Ectodermal cell (in vitro differentiated cells): Measurements from ENCODE around the gene GFOD2.

Experiments
- H3K27ac ChIP-seq: 2 replicates; pipeline ENCODE4 v1.7.0; 2013; ENCODE audit warnings: mild to moderate bottlenecking, low read depth, low read length; ENCODE audit not compliant: insufficient read depth, poor library complexity, severe bottlenecking
- H3K27me3 ChIP-seq: 2 replicates; pipeline ENCODE4 v1.7.0; 2013; ENCODE audit warnings: mild to moderate bottlenecking, low read length; ENCODE audit not compliant: insufficient read depth, control insufficient read depth, poor library complexity, severe bottlenecking
- H3K36me3 ChIP-seq: one replicate; pipeline ENCODE4 v1.7.0; 2013; ENCODE audit warnings: low read length; ENCODE audit not compliant: control insufficient read depth, insufficient read depth
- H3K4me1 ChIP-seq: one replicate; pipeline ENCODE4 v1.7.0; 2013; ENCODE audit warnings: low read length; ENCODE audit not compliant: control insufficient read depth, insufficient read depth
- H3K4me3 ChIP-seq: 2 replicates; pipeline ENCODE4 v1.7.0; 2013; ENCODE audit warnings: low read depth, low read length, control low read depth; ENCODE audit not compliant: insufficient read depth
- H3K9me3 ChIP-seq: 2 replicates; pipeline ENCODE4 v1.7.0; 2013; ENCODE audit warnings: mild to moderate bottlenecking, low read length, moderate library complexity; ENCODE audit not compliant: control insufficient read depth
- WGBS, 2 experiments: methylation state at CpG; one replicate each; pipeline ENCODE4 v1.1.7; 2013; ENCODE audit warnings: missing lambda C conversion rate in 2 of 2; 5-methylcytosine and 5-hydroxymethylcytosine counted together

GFOD2 gene

DNA sequence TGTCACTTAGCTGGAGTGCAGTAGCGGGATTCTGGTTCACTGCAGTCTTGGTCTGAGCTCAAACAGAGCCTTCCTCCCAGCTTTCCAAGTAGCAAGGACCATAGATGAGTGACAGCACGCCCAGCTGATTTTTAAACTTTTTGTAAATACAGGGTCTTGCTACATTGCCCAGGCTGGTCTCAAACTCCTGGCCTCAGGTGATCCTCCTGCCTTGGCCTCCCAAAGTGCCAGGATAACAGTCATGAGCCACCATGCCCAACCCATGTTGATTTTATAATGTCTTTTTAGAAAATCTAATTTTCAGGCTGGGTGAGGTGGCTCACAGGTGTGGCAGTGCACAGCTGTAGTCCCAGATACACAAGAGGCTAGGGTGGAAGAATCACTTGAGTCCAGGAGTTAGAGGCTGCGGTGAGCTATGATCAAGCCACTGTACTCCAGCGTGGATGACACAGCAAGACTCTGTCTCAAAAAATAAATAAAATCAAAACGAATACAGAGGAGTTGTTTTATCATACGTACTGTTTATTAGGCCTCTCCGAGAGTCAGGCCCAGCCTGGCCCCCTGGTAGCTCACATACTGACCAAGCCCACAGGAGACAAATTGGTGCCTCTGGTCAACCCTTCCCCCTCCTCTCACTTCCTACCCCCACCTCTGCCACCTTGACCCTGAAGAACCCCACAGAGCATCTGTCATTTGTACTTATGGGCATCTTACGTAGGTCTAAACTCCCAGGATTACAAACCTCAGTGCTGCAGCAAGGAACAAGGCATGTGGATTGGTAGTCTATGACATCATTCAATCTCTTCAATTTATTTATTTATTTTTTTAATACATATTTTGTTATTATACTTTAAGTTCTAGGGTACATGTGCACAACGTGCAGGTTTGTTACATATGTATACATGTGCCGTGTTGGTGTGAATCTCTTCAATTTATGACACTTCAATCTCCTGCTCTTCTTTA lies 38.9 kb downstream of the GFOD2 start:
- Histone ChIP-seq H3K4me1 (no peaks in the 10 kb centered on the region), H3K9me3 (no peaks in the 10 kb centered on the region), H3K27me3 (no peaks in the 10 kb centered on the region), H3K36me3 (peaks cover 7% of the 10 kb centered on the region), H3K27ac (no peak overlapping the region), H3K4me3 (no peak overlapping the region)
- WGBS, 2 experiments = 95 to 96% methylated on average over 10 of the region's 10 CpGs

DNA sequence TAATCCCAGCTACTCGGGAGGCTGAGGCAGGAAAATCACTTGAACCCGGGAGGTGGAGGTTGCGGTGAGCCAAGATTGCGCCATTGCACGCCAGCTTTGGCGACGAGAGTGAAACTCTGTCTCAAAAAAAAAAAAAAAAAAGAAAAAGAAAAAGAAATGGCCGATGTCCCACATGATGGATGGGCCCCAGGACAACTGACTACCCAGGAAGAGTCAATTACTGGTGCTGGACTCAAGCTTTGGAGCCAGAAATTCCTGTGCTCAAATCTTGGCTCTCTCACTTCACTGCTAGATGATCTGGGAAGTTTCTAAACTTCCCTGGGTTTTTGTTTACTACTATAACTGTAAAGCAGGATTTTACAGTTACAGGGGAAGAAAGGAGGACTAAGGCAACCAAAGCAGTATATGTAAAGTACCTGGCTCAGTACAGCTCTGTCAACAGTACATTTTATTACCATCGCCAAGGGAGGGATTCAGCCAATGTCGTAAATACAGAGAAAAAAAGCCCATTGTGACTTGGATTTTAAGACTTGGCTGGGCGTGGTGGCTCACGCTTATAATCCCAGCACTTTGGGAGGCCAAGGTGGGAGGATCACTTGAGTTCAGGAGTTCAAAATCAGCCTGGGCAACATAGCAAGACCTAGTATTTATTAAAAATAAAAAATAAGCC lies 40.6 kb downstream of the GFOD2 start:
- Histone ChIP-seq H3K4me1 (no peaks in the 10 kb centered on the region), H3K27me3 (no peaks in the 10 kb centered on the region), H3K27ac (no peak overlapping the region), H3K4me3 (no peak overlapping the region), H3K36me3 (no peaks in the 10 kb centered on the region), H3K9me3 (no peaks in the 10 kb centered on the region)
- 93 to 94% methylated on average over 12 of the region's 12 CpGs for WGBS, 2 experiments

- H3K9me3 ChIP-seq = no peaks in the 10 kb centered on the region
- H3K36me3 ChIP-seq = no peaks in the 10 kb centered on the region
- H3K27ac ChIP-seq = no peak overlapping the region
- 91 to 97% methylated on average over 1 of the region's 1 CpG for WGBS, 2 experiments
- no peaks in the 10 kb centered on the region for H3K4me1 ChIP-seq
- no peak overlapping the region for H3K4me3 ChIP-seq
- no peaks in the 10 kb centered on the region for H3K27me3 ChIP-seq
Observed at GRCh38 chr16:67677712-67678111, 41.4 kb downstream of the GFOD2 start.

GRCh38 chr16:67676939-67677338 lies 42.2 kb downstream of the GFOD2 start:
- WGBS, 2 experiments = 95 to 96% methylated on average over 8 of the region's 8 CpGs
- Histone ChIP-seq H3K4me3 (no peak overlapping the region), H3K4me1 (no peaks in the 10 kb centered on the region), H3K9me3 (no peaks in the 10 kb centered on the region), H3K36me3 (no peaks in the 10 kb centered on the region), H3K27ac (no peak overlapping the region), H3K27me3 (no peaks in the 10 kb centered on the region)

- Histone ChIP-seq H3K36me3 (no peaks in the 10 kb centered on the region), H3K9me3 (no peaks in the 10 kb centered on the region), H3K27me3 (no peaks in the 10 kb centered on the region), H3K27ac (no peak overlapping the region), H3K4me3 (no peak overlapping the region), H3K4me1 (no peaks in the 10 kb centered on the region)
- WGBS, 2 experiments = 92% methylated on average over 4 of the region's 4 CpGs
Observed at GRCh38 chr16:67676516-67676915, 42.6 kb downstream of the GFOD2 start.

DNA sequence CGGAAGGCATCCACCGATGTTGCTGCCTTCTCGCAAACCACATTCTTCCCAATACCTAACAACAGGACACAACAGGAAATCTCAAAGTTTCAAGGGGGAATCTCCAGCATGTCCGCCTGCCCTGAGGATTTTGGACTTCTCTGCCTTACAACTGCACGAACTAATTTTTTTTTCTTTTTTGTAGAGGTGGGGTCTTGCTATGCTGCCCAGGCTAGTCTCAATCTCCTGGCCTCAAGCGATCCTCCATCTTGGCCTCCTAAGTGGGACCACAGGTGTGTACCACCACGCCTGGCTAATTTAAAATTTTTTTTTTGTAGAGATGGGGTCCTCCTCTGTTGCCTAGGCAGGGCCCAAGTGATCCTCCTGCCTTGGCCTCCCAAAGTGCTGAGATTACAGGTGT lies 43.1 kb downstream of the GFOD2 start:
- 92 to 95% methylated on average over 7 of the region's 7 CpGs for WGBS, 2 experiments
- no peak overlapping the region for H3K27ac ChIP-seq

GRCh38 chr16:67675579-67675935 lies 43.6 kb downstream of the GFOD2 start:
- Histone ChIP-seq H3K4me3 (no peak overlapping the region), H3K27ac (no peak overlapping the region), H3K36me3 (no peaks in the 10 kb centered on the region), H3K4me1 (no peaks in the 10 kb centered on the region), H3K27me3 (no peaks in the 10 kb centered on the region), H3K9me3 (no peaks in the 10 kb centered on the region)
- 96 to 97% methylated on average over 17 of the region's 17 CpGs for WGBS, 2 experiments

More for the DNA sequence above, 43.1 kb downstream of the GFOD2 start:
- Histone ChIP-seq H3K36me3 (no peaks in the 10 kb centered on the region), H3K4me3 (no peak overlapping the region), H3K4me1 (no peaks in the 10 kb centered on the region), H3K27me3 (no peaks in the 10 kb centered on the region), H3K9me3 (no peaks in the 10 kb centered on the region)

DNA sequence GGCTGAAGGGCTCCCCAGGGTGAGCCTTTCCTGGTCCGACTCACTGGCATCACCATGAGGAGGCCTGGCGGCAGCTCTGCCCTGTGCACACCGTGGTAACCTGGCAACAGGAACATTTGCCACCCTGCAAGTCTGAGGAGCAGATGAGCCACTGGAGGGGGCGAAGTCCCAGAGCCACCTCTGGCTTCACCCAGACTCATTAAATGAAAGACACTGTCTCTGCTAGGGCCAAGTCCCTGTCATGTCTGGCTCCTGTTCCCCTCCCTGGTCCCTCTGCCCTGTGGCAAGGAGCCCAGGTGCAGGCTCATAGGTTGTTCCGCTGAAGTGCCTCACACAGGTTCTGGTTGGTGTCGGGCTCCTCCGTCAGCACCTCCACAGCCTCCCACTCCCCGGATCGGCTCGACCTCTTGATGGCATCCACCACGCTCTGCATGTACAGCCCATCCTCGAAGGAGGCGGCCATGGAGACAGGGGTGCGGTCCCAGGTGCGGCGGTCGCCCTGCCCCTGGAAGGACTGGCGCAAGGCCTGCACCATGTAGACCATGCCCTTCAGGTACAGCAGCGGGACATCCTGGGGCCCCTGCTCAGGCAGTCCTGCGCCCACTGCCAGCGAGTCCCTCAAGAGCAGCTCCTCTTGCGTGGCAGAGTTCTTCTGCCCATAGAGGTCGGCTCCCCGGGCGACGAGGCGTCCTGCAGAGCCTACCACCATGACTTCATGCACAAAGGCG lies 44.1 kb downstream of the GFOD2 start:
- no peaks in the 10 kb centered on the region for H3K4me1 ChIP-seq
- no peak overlapping the region for H3K27ac ChIP-seq
- no peaks in the 10 kb centered on the region for H3K27me3 ChIP-seq
- WGBS, 2 experiments = 96% methylated on average over 28 of the region's 28 CpGs
- H3K36me3 ChIP-seq = no peaks in the 10 kb centered on the region
- H3K4me3 ChIP-seq = no peak overlapping the region
- no peaks in the 10 kb centered on the region for H3K9me3 ChIP-seq

DNA sequence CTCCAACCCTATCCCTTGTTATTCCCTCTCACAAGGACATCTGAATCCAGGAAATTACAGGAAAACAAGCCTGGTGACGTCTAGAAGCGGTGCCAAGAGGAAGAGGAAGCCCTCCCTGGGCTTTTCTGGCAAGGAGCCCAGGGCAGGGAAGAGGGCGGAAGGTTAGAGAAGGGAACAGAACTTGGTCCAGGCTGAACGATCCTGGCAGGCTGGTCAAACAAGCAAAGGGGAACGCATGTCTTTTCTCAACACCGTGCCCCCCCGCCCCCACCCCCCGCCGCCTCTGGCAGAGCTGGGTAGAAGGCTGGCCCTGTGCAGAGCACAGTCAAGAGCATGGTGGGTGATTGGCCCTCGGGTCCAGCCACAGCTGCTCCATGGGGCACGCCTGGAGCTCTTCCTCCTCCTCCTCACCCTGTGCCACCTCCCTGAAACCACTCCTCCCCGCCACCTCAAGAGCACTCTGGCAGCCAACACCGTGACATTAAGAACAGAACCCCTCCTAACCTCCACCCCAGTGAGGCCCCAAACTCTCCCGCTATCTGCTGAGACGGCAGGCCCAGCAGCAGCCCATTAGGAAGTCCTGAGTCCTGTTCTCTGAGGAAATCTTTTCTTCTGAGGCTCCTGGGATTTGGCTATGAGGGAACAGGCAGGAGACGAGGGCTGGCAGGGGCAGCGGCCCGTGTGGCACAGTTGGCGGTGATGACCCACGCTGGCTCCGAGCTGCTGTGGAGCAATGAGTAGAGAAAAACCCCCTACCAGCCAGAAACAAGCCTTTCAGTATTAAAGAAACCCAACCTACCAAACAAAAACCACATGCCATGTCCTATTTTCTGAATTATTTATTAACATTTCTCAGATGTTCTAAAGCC lies 45.2 kb downstream of the GFOD2 start:
- H3K27me3 ChIP-seq = no peaks in the 10 kb centered on the region
- no peaks in the 10 kb centered on the region for H3K36me3 ChIP-seq
- no peak overlapping the region for H3K27ac ChIP-seq
- 91 to 93% methylated on average over 21 of the region's 21 CpGs for WGBS, 2 experiments
- H3K4me3 ChIP-seq = no peak overlapping the region
- H3K4me1 ChIP-seq = no peaks in the 10 kb centered on the region
- H3K9me3 ChIP-seq = no peaks in the 10 kb centered on the region
